ENCODE results near the gene TAGLN3.

TAGLN3 gene

DNA sequence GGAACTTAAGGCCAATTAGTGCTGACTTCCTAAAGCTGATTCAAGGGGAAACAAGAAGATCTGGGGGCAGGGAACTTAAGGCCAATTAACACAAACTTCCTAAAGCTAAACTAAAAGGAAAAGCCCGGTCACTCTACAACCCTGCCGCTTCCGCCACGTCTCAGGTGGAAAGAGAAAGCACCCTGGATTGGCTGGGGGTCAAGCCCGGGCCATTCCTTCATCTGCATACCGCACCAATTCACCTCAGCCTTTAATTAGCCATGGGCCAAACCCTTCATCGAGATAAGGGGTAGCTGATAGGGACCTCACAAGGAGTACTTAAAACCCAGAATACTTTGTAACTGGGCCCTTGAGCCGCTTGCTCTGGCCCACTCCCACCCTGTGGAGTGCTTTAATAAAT lies 50.2 kb downstream of the TAGLN3 start:
- DNase-seq (ENCODE audit: low read depth) = no peak

DNA sequence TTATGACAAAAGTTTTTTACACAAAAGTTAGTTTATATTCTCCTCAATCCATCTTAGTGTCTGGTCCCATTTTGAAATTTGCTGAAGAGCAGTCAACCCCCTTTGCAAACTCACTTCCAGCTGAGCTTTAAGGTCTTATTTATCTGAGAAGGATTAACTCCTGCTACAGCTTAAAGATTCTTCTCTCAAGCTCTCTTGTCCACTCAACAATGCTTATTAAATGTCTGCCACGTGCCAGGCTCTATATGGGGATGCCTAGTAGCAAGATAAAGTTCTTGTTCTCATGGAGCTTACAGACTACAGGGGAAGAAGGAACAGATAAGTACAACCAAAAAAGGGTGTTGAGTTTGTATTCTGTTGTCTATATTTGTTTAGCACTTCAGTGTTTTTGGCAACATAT lies 54.5 kb downstream of the TAGLN3 start:
- no peak for DNase-seq (ENCODE audit: low read depth)

DNA sequence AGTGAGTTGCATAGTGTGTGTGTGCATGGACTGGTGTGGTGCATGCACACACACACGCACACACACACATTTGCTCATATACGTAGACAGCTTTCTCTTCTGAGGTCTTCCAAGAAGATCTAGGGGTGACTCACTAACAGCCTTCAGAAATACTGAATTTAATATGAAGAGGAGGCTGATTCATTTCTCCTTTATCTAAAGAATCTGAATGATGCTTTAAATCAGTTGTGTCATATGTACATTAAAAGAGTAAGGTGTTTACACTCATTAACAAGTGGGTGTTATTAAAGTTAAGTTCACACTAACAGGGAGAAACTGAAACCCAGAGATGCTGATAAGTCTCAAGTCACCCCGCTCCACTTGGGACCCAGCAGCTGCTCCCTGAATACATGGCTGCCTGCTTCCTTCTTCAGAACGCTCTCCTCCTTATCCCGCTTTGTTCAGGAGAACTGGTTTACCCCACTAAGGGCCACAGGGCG lies 57.8 kb downstream of the TAGLN3 start:
- peak; percentile 79 for DNase-seq (ENCODE audit: low read depth)

DNA sequence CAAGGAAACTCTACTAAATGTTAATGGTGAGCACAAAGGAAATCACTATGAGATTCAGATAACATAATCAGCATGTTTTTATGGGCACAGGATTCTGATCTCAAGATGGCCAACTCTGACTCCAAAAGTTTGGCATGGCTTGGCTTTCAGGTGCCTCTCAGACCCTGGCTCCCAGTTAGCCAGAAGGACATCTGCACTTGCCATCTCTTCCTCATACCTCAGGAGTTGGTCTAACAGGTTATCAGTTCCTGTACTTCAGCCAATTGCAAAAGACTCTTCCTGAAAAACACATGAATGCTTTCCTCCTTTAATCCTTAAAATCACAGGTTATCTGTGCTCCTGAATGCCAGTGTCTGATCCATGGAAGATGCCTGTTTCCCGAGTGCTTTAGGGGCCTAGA lies 60.8 kb downstream of the TAGLN3 start:
- DNase-seq (ENCODE audit: low read depth) = no peak

DNA sequence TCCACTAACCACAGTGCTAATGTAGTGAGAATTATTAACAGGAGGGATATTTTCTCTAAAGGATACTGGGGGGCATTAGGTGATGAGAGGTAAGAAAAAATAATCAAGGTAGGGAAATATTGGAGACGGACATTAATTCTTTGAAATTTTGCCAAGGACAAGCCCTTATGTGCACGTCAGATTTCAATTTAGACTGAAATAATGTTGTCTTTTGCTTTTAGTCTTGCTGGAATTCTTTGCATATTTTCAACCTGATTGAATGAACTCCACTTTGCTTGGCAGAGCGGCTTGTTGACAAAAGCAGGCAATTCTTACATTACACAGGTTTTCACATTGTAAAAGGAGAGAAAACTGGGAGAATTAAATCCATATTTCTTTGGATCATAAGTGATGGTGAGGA lies 62.4 kb downstream of the TAGLN3 start:
- peak; percentile 69 for DNase-seq (ENCODE audit: low read depth)
